H1 (cell line): Measurements from ENCODE around the gene ALPP. TPM values are rescaled to one million over a fixed set of nuclear protein-coding genes. Genes with fewer than 3 reads are reported as not detected.

Experiments used
- CTCF ChIA-PET: fragments of 300-600 bp; sonication (Branson Sonifier 250); formaldehyde crosslinking; loops from one replicate; lab custom pipeline; 2021; ENCODE audit not compliant: partially characterized antibody; lab: Charles Lee
- POLR2A ChIA-PET: fragments of 300-600 bp; sonication (Branson Sonifier 250); formaldehyde crosslinking; loops from one replicate; lab custom pipeline; 2021; ENCODE audit warnings: inconsistent platforms; ENCODE audit not compliant: partially characterized antibody; lab: Charles Lee
- DNase-seq, 2 experiments: peaks; one replicate each; pipeline versions ENCODE4 v3.0.0 to v3.0.0-alpha.2; 2010 to 2022; ENCODE audit warnings: low spot score in 2 of 2, low read depth in 1 of 2, mixed read lengths in 1 of 2
- FAIRE-seq: peaks from 2 replicates; lab custom pipeline; 2011; peaks lifted over from hg19 to GRCh38; lab: Jason Lieb, UNC
- H2AFZ ChIP-seq: 2 replicates; pipeline ENCODE4 v1.8.1; 2012; ENCODE audit warnings: low read length, inconsistent platforms
- H2AK5ac ChIP-seq: 2 replicates; pipeline ENCODE4 v1.6.1; 2013; ENCODE audit warnings: low read depth, low read length
- H2BK120ac ChIP-seq: replicated peaks from 2 replicates; pipeline ENCODE3; 2013; ENCODE audit warnings: low read depth, low read length, inconsistent platforms
- H2BK12ac ChIP-seq: 2 replicates; pipeline ENCODE4 v1.6.1; 2013; ENCODE audit warnings: low read depth, low read length
- H2BK15ac ChIP-seq: 2 replicates; pipeline ENCODE4 v1.6.1; 2013; ENCODE audit warnings: low read length
- H2BK20ac ChIP-seq: 2 replicates; pipeline ENCODE4 v1.6.1; 2013; ENCODE audit warnings: low read length
- H2BK5ac ChIP-seq: 2 replicates; pipeline ENCODE4 v1.6.1; 2013; ENCODE audit warnings: low read depth, low read length
- H3K14ac ChIP-seq: 2 replicates; pipeline ENCODE4 v1.6.1; 2013; ENCODE audit warnings: inconsistent platforms; ENCODE audit not compliant: insufficient read length
- H3K18ac ChIP-seq: 2 replicates; pipeline ENCODE4 v1.6.1; 2013; ENCODE audit warnings: low read length; ENCODE audit errors: extremely low read depth
- H3K23ac ChIP-seq: 2 replicates; pipeline ENCODE4 v1.6.1; 2013; ENCODE audit warnings: inconsistent platforms; ENCODE audit not compliant: insufficient read length
- H3K23me2 ChIP-seq: 2 replicates; pipeline ENCODE4 v1.6.1; 2013; ENCODE audit warnings: low read depth, low read length
- H3K27ac ChIP-seq: 2 replicates; pipeline ENCODE4 v1.6.1; 2011; ENCODE audit warnings: low read depth, low read length, inconsistent platforms
- H3K27me3 ChIP-seq, 4 experiments: replicated peaks in 1 of 4; 1 replicate in 1 of 4; 2 replicates in 3 of 4; pipeline versions ENCODE4 v1.6.1 to v1.8.1; 2011 to 2013; ENCODE audit warnings: low read length in 3 of 4, mild to moderate bottlenecking in 3 of 4, inconsistent platforms in 2 of 4, mixed read lengths in 2 of 4, moderate library complexity in 1 of 4; ENCODE audit not compliant: control insufficient read depth in 3 of 4, insufficient read depth in 3 of 4; ENCODE audit errors: extremely low read depth in 1 of 4
- H3K36me3 ChIP-seq, 4 experiments: 2 replicates each; pipeline versions ENCODE4 v1.6.1 to v1.8.1; 2011 to 2013; ENCODE audit warnings: mild to moderate bottlenecking in 4 of 4, low read length in 3 of 4, moderate library complexity in 2 of 4, control low read depth in 1 of 4, inconsistent platforms in 1 of 4; ENCODE audit not compliant: insufficient read depth in 4 of 4, control insufficient read depth in 2 of 4
- H3K4ac ChIP-seq: replicated peaks from 2 replicates; pipeline ENCODE3; 2013; ENCODE audit warnings: low read length, low read depth, mixed read lengths, inconsistent platforms; ENCODE audit not compliant: insufficient read length
- H3K4me1 ChIP-seq, 4 experiments: replicated peaks in 1 of 4; 1 replicate in 1 of 4; 2 replicates in 3 of 4; pipeline versions ENCODE4 v1.6.1 to v1.8.1; 2011 to 2013; ENCODE audit warnings: low read length in 3 of 4, inconsistent platforms in 2 of 4, mixed read lengths in 1 of 4; ENCODE audit not compliant: insufficient read depth in 4 of 4, control insufficient read depth in 3 of 4
- H3K4me2 ChIP-seq, 2 experiments: 2 replicates each; pipeline versions ENCODE4 v1.6.1 to v1.8.1; 2011 to 2013; ENCODE audit warnings: low read depth in 2 of 2, low read length in 2 of 2, control low read depth in 1 of 2, inconsistent platforms in 1 of 2, mild to moderate bottlenecking in 1 of 2; ENCODE audit not compliant: insufficient read depth in 1 of 2
- H3K4me3 ChIP-seq, 4 experiments: fragments of 200-600, 300-600 bp in 1 of 4; sonication (generic), shearing (Covaris generic), sonication (Bioruptor Twin) in 1 of 4; 2 replicates each; pipeline versions ENCODE4 v1.5.1 to v1.8.1; 2011 to 2016; ENCODE audit warnings: low read length in 4 of 4, low read depth in 3 of 4, control low read depth in 2 of 4, inconsistent platforms in 2 of 4, mild to moderate bottlenecking in 2 of 4, mixed read lengths in 1 of 4, moderate library complexity in 1 of 4; ENCODE audit not compliant: insufficient read depth in 2 of 4; ENCODE audit errors: extremely low read depth in 1 of 4
- H3K56ac ChIP-seq: replicated peaks from 2 replicates; pipeline ENCODE3; 2013; ENCODE audit warnings: low read depth, mild to moderate bottlenecking, mixed read lengths, low read length, inconsistent platforms; ENCODE audit not compliant: insufficient read length
- H3K79me1 ChIP-seq: 2 replicates; pipeline ENCODE4 v1.6.1; 2013; ENCODE audit warnings: low read depth, low read length, control low read depth
- H3K79me2 ChIP-seq, 2 experiments: 2 replicates each; pipeline versions ENCODE4 v1.6.1 to v1.8.1; 2012 to 2013; ENCODE audit warnings: low read length in 2 of 2, mild to moderate bottlenecking in 2 of 2, inconsistent platforms in 1 of 2; ENCODE audit not compliant: insufficient read depth in 2 of 2, control insufficient read depth in 1 of 2
- H3K9ac ChIP-seq, 4 experiments: replicated peaks in 1 of 4; 1 replicate in 1 of 4; 2 replicates in 3 of 4; pipeline versions ENCODE4 v1.6.1 to v1.8.1; 2011 to 2013; ENCODE audit warnings: low read depth in 3 of 4, low read length in 3 of 4, control low read depth in 2 of 4, mild to moderate bottlenecking in 2 of 4, moderate library complexity in 2 of 4, inconsistent platforms in 1 of 4; ENCODE audit errors: extremely low read depth in 1 of 4
- H3K9me3 ChIP-seq, 2 experiments: 2 replicates each; pipeline versions ENCODE4 v1.6.1 to v1.8.1; 2012 to 2013; ENCODE audit warnings: mild to moderate bottlenecking in 2 of 2, moderate library complexity in 2 of 2, control low read depth in 1 of 2, inconsistent platforms in 1 of 2, low read depth in 1 of 2, low read length in 1 of 2, mixed read lengths in 1 of 2; ENCODE audit not compliant: insufficient read depth in 2 of 2
- H4K20me1 ChIP-seq, 2 experiments: replicated peaks in 1 of 2; 2 replicates each; pipeline versions ENCODE3 to v1.8.1; 2011 to 2013; ENCODE audit warnings: inconsistent platforms in 2 of 2, low read length in 2 of 2, mild to moderate bottlenecking in 1 of 2; ENCODE audit not compliant: insufficient read depth in 2 of 2, control insufficient read depth in 1 of 2
- H4K5ac ChIP-seq: 2 replicates; pipeline ENCODE4 v1.6.1; 2013; ENCODE audit warnings: low read length, low read depth, mixed read lengths, inconsistent platforms; ENCODE audit not compliant: insufficient read length
- H4K8ac ChIP-seq: 2 replicates; pipeline ENCODE4 v1.8.0; 2013; ENCODE audit warnings: mild to moderate bottlenecking, moderate library complexity, low read length, inconsistent platforms; ENCODE audit not compliant: insufficient read depth; ENCODE audit errors: extremely low read depth
- H4K91ac ChIP-seq: replicated peaks from 2 replicates; pipeline ENCODE3; 2013; ENCODE audit warnings: low read length, mixed read lengths, inconsistent platforms; ENCODE audit not compliant: insufficient read length
- JUN ChIP-seq: IDR thresholded peaks from 2 replicates; pipeline ENCODE4 v1.6.1; 2011; ENCODE audit warnings: low read depth, mild to moderate bottlenecking, improper control_type of control experiment, low read length
- JUND ChIP-seq: IDR thresholded peaks from 2 replicates; pipeline ENCODE4 v1.6.1; 2011; ENCODE audit warnings: mild to moderate bottlenecking, improper control_type of control experiment, low read length
- RAD21 ChIP-seq, 2 experiments: IDR thresholded peaks in 1 of 2; conservative IDR thresholded peaks in 1 of 2; 2 replicates each; pipeline ENCODE4 v1.6.1; 2011; ENCODE audit warnings: low read depth in 2 of 2, low read length in 2 of 2, improper control_type of control experiment in 1 of 2, inconsistent platforms in 1 of 2, mild to moderate bottlenecking in 1 of 2, moderate library complexity in 1 of 2
- WGBS, 2 experiments: shearing (Covaris generic) in 1 of 2; methylation state at CpG; one replicate each; pipeline versions ENCODE4 v1.1.6 to v1.1.7; 2013 to 2015; ENCODE audit warnings: low lambda C conversion rate in 2 of 2, mixed read lengths in 2 of 2, inconsistent platforms in 1 of 2, low coverage in 1 of 2, missing lambda C conversion rate in 1 of 2; ENCODE audit not compliant: insufficient replicate concordance in 2 of 2, insufficient coverage in 1 of 2, insufficient read length in 1 of 2; ENCODE audit errors: extremely low coverage in 1 of 2, missing lambda C conversion rate in 1 of 2; 5-methylcytosine and 5-hydroxymethylcytosine counted together
- polyA plus RNA-seq, 7 experiments: library from polyadenylated mRNA; depleted of rRNA in 3 of 7; stranded (reverse) in 5 of 7; unstranded in 2 of 7; fragments of >200 nt in 5 of 7; fragments of 200-250 nt in 2 of 7; gene quantifications; 1 replicate in 5 of 7; 2 replicates in 1 of 7; 4 replicates in 1 of 7; pipeline versions ENCODE4 v1.2.1 to v1.2.3, GENCODE V29; 2011 to 2013; ENCODE audit warnings: missing spikeins in 2 of 7, mixed read lengths in 2 of 7
- total RNA-seq: library from RNA; stranded (reverse); fragmentation: NEBNext Ultra II Directional; extraction: Animal tissue kit (Norgen Biotek cat#: 25700); gene quantifications from 2 replicates; pipeline ENCODE4 v1.2.1, GENCODE V29; 2021
- TF ChIP-seq, protein P1 (sequence below), 3 experiments: IDR thresholded peaks; 1 replicate in 2 of 3; 2 replicates in 1 of 3; pipeline versions ENCODE4 v1.5.1 to v1.6.1; 2011; ENCODE audit warnings: low read length in 3 of 3, mild to moderate bottlenecking in 3 of 3, inconsistent platforms in 2 of 3, low read depth in 1 of 3, moderate library complexity in 1 of 3; ENCODE audit not compliant: insufficient read depth in 1 of 3; ENCODE audit errors: control extremely low read depth in 1 of 3

Gene ALPP
- total and polyA plus RNA-seq, 2 of the 8 experiments (the other 6 are each of a cell fraction or from before 2014, with no cell fraction given) = 0.15 TPM

- no peak overlapping the region for H4K5ac ChIP-seq
- no peak overlapping the region for H2BK120ac ChIP-seq
- no peak overlapping the region for H3K18ac ChIP-seq
- no peak overlapping the region for H2AK5ac ChIP-seq
- no peak overlapping the region for H3K14ac ChIP-seq
- H3K27me3 ChIP-seq = no peaks in the 10 kb centered on the region
- ChIA-PET CTCF (interaction anchor here (0.6 to 4.7 kb wide), 40 partner anchors 10 to 1427 kb away, joined by 3 to 72 read pairs (median 4); no protein-coding TSS in a partner anchor), POLR2A (interaction anchor here (1.0 to 1.1 kb wide), 2 partner anchors 10 to 24 kb away, joined by 3 to 5 read pairs; no protein-coding TSS in a partner anchor)
- DNase-seq (peak in 1 of 2 experiments; percentile 89), FAIRE-seq (no peak)
- no peak overlapping the region for H3K56ac ChIP-seq
- H2BK5ac ChIP-seq = no peak overlapping the region
- H3K27ac ChIP-seq = no peak overlapping the region
- H3K4me3 ChIP-seq = no peak overlapping the region
- no peaks in the 10 kb centered on the region for H3K79me1 ChIP-seq
- no peak overlapping the region for H4K8ac ChIP-seq
- H3K4me2 ChIP-seq = no peak overlapping the region
- H2BK12ac ChIP-seq = peak overlapping the region; percentile 39; the same call in 1 of the 2 replicates
- no peak overlapping the region for H3K4ac ChIP-seq
- H2BK20ac ChIP-seq = no peak overlapping the region
- no peak overlapping the region for H3K23ac ChIP-seq
- H3K23me2 ChIP-seq = no peaks in the 10 kb centered on the region
- no peaks in the 10 kb centered on the region; a peak in 1 of 7 replicates for H3K4me1 ChIP-seq
- H3K36me3 ChIP-seq = no peaks in the 10 kb centered on the region
- H2AFZ ChIP-seq = no peak overlapping the region
- H3K9me3 ChIP-seq = no peaks in the 10 kb centered on the region
- WGBS, 2 experiments = 85% methylated on average over 19 of the region's 23 CpGs; no CpG with 5 or more reads in 1 of the 2 experiments
- no peaks in the 10 kb centered on the region for H3K79me2 ChIP-seq
- H2BK15ac ChIP-seq = no peak overlapping the region
- H4K20me1 ChIP-seq = no peaks in the 10 kb centered on the region
- H3K9ac ChIP-seq = no peak overlapping the region
- no peak overlapping the region for H4K91ac ChIP-seq
- TF ChIP-seq, protein P1, sequence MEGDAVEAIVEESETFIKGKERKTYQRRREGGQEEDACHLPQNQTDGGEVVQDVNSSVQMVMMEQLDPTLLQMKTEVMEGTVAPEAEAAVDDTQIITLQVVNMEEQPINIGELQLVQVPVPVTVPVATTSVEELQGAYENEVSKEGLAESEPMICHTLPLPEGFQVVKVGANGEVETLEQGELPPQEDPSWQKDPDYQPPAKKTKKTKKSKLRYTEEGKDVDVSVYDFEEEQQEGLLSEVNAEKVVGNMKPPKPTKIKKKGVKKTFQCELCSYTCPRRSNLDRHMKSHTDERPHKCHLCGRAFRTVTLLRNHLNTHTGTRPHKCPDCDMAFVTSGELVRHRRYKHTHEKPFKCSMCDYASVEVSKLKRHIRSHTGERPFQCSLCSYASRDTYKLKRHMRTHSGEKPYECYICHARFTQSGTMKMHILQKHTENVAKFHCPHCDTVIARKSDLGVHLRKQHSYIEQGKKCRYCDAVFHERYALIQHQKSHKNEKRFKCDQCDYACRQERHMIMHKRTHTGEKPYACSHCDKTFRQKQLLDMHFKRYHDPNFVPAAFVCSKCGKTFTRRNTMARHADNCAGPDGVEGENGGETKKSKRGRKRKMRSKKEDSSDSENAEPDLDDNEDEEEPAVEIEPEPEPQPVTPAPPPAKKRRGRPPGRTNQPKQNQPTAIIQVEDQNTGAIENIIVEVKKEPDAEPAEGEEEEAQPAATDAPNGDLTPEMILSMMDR (IDR thresholded peaks at IDR 0.05; ENCODE audit: control extremely low read depth in 1 of 3, insufficient read depth in 1 of 3, low read depth in 1 of 3, low read length in 3 of 3) = peak in 2 of 3 experiments; percentile 82 to 87; a peak in 3 of 4 replicates
- TF ChIP-seq JUN = no peak
- peak; percentile 54 to 62 for TF ChIP-seq RAD21 (IDR thresholded peaks at IDR 0.05 in 1 of 2, conservative IDR thresholded peaks at IDR 0.05 in 1 of 2; ENCODE audit: low read depth in 2 of 2, low read length in 2 of 2)
- TF ChIP-seq JUND = no peak
Measured at GRCh38 chr2:232339121-232340081, 39.1 kb upstream of the ALPP start.
